ENCODE results near the gene LCA5. TPM values are rescaled to one million over a fixed set of nuclear protein-coding genes. Genes with fewer than 3 reads are reported as not detected.

Gene LCA5
- total RNA-seq, 6 donors from 2014 or later: 2.9 to 16.6 (median 5.1) TPM

GRCh38 chr6:79520534-79520933 lies 16.7 kb downstream of the LCA5 start:
- H3K36me3 ChIP-seq: no peaks in the 10 kb centered on the region
- H3K4me1 ChIP-seq: peaks cover 0 to 1% (median 0%) of the 10 kb centered on the region in 4 donors
- DNase-seq: no peak
- H3K27me3 ChIP-seq: no peaks in the 10 kb centered on the region
- ATAC-seq (ENCODE audit: low FRiP score in 2 of 2): no peak
- 93 to 95% methylated on average over 1 of the region's 1 CpG for WGBS, 2 donors
- no peak overlapping the region for H3K27ac ChIP-seq
- no peaks in the 10 kb centered on the region for H3K9me3 ChIP-seq
- TF ChIP-seq, protein P1, sequence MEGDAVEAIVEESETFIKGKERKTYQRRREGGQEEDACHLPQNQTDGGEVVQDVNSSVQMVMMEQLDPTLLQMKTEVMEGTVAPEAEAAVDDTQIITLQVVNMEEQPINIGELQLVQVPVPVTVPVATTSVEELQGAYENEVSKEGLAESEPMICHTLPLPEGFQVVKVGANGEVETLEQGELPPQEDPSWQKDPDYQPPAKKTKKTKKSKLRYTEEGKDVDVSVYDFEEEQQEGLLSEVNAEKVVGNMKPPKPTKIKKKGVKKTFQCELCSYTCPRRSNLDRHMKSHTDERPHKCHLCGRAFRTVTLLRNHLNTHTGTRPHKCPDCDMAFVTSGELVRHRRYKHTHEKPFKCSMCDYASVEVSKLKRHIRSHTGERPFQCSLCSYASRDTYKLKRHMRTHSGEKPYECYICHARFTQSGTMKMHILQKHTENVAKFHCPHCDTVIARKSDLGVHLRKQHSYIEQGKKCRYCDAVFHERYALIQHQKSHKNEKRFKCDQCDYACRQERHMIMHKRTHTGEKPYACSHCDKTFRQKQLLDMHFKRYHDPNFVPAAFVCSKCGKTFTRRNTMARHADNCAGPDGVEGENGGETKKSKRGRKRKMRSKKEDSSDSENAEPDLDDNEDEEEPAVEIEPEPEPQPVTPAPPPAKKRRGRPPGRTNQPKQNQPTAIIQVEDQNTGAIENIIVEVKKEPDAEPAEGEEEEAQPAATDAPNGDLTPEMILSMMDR (IDR thresholded peaks at IDR 0.05): no peak
- TF ChIP-seq POLR2A (IDR thresholded peaks at IDR 0.05) (no peak), POLR2AphosphoS5 (IDR thresholded peaks at IDR 0.05) (no peak), EP300 (IDR thresholded peaks at IDR 0.05) (no peak)
- no peak overlapping the region for H3K4me3 ChIP-seq

- Histone ChIP-seq H3K36me3 (no peaks in the 10 kb centered on the region), H3K4me1 (no peaks in the 10 kb centered on the region), H3K4me3 (no peak overlapping the region), H3K27ac (no peak overlapping the region), H3K27me3 (no peaks in the 10 kb centered on the region), H3K9me3 (no peaks in the 10 kb centered on the region)
- DNase-seq (no peak), ATAC-seq (ENCODE audit: low FRiP score in 2 of 2) (no peak)
- TF ChIP-seq, protein P1 (IDR thresholded peaks at IDR 0.05): no peak
- no peak for TF ChIP-seq EP300 (IDR thresholded peaks at IDR 0.05)
- TF ChIP-seq POLR2A (IDR thresholded peaks at IDR 0.05): no peak
- no peak for TF ChIP-seq POLR2AphosphoS5 (IDR thresholded peaks at IDR 0.05)
Observed at GRCh38 chr6:79518842-79519241, 18.4 kb downstream of the LCA5 start.

GRCh38 chr6:79515436-79515835 lies 21.8 kb downstream of the LCA5 start:
- Histone ChIP-seq H3K4me3 (no peak overlapping the region), H3K27ac (no peak overlapping the region), H3K27me3 (no peaks in the 10 kb centered on the region), H3K9me3 (no peaks in the 10 kb centered on the region), H3K36me3 (no peaks in the 10 kb centered on the region), H3K4me1 (no peaks in the 10 kb centered on the region)
- TF ChIP-seq POLR2A (IDR thresholded peaks at IDR 0.05): no peak
- TF ChIP-seq POLR2AphosphoS5 (IDR thresholded peaks at IDR 0.05): no peak
- TF ChIP-seq, protein P1 (IDR thresholded peaks at IDR 0.05): no peak
- TF ChIP-seq EP300 (IDR thresholded peaks at IDR 0.05): no peak
- ATAC-seq (ENCODE audit: low FRiP score in 2 of 2) (no peak), DNase-seq (no peak)
- 100% methylated on average over 1 of the region's 1 CpG for WGBS, 2 donors

DNA sequence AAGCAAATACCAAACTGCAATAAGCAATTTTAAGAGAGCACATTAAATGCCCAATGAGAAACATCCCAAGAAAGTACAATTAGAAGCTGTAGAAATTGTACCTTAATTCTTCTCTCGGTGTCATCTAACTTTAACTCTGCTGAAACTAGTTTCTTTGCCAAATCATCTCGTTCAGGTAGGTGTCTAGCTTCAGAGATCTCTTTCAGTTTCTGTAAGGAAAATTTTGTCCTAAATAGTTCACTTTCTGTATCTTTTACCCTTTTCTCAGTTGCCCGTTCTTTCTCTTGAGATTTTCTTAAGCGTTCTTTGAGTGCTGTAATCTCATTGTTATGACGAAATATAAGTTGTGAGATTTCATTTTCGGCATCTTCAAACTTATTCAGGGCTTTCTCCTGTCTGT lies 24.1 kb downstream of the LCA5 start:
- 58 to 72% methylated on average over 6 of the region's 6 CpGs for WGBS, 2 donors
- peak overlapping the region in 3 of 4 donors; percentile 13 for H3K4me3 ChIP-seq
- no peak for DNase-seq
- no peaks in the 10 kb centered on the region for H3K27me3 ChIP-seq
- H3K27ac ChIP-seq: no peak overlapping the region
- H3K9me3 ChIP-seq: no peaks in the 10 kb centered on the region
- H3K4me1 ChIP-seq: no peaks in the 10 kb centered on the region
- H3K36me3 ChIP-seq: no peaks in the 10 kb centered on the region
- TF ChIP-seq POLR2AphosphoS5 (IDR thresholded peaks at IDR 0.05) (no peak), EP300 (IDR thresholded peaks at IDR 0.05) (no peak)
- TF ChIP-seq, protein P1 (IDR thresholded peaks at IDR 0.05): no peak
- ATAC-seq (ENCODE audit: low FRiP score in 2 of 2): no peak

DNA sequence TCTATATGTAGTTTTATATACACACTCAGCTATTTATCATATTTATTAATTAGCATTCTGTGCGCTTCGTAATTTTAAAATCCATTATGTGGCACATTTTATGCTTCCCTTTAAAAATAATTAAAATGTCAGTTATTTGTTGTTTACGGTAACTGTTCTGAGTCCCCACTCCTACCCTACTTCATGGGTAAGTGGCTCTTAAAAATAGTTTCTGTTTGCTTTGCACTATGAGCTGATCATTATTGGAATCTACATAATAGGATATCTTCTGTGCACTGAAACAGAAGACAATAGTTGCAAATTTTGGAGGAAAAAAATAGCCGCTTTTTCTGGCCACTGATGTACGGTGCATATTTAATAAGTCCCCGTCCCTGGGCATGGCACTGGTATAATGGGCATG lies 25.2 kb downstream of the LCA5 start:
- Histone ChIP-seq H3K9me3 (no peaks in the 10 kb centered on the region), H3K4me3 (peak overlapping the region in 1 of 4 donors; percentile 13), H3K27me3 (no peaks in the 10 kb centered on the region), H3K36me3 (peaks cover 0 to 4% (median 0%) of the 10 kb centered on the region in 4 donors), H3K27ac (no peak overlapping the region), H3K4me1 (no peaks in the 10 kb centered on the region)
- 88 to 92% methylated on average over 6 of the region's 6 CpGs for WGBS, 2 donors
- DNase-seq (no peak), ATAC-seq (ENCODE audit: low FRiP score in 2 of 2) (no peak)
- TF ChIP-seq, protein P1 (IDR thresholded peaks at IDR 0.05): no peak
- no peak for TF ChIP-seq EP300 (IDR thresholded peaks at IDR 0.05)
- TF ChIP-seq POLR2AphosphoS5 (IDR thresholded peaks at IDR 0.05): no peak
- no peak for TF ChIP-seq POLR2A (IDR thresholded peaks at IDR 0.05)
